ENCODE measurements around the gene PAK5.
"Not testable (repeated sequence)": the region's sequence is repeated elsewhere in the genome, so short reads cannot be mapped to it uniquely, and the experiment has no call there.

The PAK5 gene

DNA sequence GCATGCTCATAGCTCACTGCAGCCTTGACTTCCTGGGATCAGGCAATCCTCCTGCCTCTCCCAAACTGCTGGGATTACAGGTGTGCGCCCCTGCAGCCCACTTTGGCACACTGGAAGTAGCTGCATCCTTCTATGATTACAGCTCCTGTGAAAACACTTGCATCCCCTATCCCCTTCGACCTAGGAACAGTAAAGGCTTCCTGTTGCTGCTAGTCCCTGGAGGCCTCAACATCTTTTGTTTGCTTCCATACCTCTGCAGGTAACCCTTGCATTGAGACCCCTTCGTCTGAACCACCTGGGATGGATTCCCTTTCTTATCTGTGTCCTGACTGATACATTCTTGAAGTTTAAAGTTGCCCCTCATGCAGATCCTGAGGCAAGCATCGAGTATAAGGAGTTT, 152.4 kb downstream of the PAK5 start:
- in situ Hi-C loops (cut with MboI; ENCODE audit: low sequenced_read_pairs): no loop called here

DNA sequence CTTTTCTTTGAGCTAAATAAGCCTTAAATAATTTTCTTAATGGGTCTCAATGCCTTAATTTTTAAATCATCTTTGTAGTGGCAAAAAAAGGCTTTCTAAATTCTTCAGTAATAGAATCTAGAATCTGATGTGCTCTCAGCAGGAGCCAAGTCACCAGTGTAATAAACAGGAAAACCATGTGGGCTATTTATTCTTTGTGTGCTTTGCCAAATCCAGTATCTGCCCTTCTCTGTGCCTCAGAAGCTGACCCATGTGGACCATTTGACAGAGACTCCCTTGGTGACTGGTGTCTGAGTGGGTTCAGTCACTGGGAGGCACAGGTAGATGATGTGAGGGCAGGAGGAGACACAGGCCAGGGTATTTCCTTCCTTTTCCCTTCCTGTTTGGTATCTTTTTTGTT, 152.9 kb downstream of the PAK5 start:
- in situ Hi-C loops (cut with MboI; ENCODE audit: low sequenced_read_pairs): no loop called here

DNA sequence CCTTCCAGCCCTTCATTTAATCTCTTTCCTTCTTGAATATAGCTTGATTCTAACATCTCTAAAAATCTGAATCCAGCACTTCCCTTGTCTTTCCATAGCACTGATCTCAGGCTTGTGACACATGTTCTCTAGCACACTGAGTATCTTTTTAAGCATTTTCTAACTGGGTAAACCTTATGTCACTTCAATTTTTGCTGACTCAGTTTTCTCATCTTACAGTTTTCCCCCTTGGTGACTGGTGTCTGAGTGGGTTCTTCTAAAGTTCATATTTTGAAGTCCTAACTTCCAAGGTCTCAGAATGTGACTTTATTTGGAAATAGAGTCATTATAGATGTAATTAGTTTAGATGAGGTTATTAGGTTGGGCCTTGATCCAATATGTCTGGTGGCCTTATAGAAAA, 153.9 kb downstream of the PAK5 start:
- in situ Hi-C loops (cut with MboI; ENCODE audit: low sequenced_read_pairs): no loop called here

DNA sequence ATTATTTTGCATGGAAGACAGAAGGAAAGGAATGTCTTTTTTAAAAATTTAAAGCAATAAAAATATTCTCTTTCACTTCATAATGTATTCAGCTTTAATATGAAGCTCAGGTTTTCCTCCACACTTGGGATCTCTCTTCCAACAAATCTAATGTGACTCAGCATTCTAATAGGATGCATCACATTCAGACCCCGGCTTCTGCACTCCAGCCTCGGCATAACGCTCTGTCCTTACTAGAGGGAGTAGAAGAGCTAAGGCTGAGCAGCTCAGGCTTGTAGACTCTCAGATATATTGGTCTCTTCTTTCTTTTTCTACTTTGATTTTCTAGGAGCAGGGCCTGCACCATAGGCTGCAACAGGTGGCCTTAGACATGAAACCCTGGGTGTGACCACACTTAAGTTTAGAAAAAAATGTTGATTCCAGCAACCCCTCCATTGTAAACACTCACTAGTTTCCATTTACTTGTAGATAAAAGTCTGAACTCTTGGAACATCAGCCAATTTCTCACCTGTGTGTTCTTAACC, 161.7 kb downstream of the PAK5 start:
- in situ Hi-C loops (cut with MboI; ENCODE audit: low sequenced_read_pairs): no loop called here

DNA sequence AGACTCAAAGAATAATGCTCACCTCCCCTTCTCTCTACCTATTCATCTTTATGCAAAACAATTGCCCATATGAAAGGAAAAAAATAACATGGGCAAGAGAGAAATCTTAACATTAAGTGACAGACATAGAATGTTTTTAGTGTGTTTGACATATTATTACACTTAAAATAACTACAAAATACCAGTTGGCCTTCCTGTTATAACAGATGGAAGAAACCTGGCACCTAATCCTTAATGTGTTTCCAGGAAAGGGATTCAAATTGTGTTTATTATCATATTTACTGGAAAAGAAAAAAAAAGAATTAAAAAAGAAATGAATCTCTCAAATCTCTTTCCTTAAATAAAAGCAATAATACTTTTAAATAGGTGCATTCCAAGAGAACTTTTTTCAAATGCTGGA, 165.9 kb downstream of the PAK5 start:
- in situ Hi-C loops (cut with MboI; ENCODE audit: low sequenced_read_pairs): no loop called here

DNA sequence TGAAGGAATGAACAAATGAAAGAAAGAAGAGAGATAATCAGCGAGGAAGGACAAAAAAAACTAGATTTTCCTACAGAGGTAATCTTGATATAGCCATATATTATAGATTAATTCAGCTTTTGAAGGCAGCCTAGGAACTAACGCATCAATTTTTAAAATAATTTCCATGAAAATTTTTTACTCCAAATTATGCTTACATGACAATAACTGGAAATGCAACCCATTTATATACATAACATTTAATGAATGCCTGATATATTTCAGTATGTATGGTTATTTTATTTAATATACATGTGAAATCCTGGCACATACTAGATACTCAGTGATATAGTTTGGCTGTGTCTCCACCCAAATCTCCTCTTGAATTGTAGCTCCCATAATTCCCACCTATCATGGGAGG, 166.8 kb downstream of the PAK5 start:
- in situ Hi-C loops (cut with MboI; ENCODE audit: low sequenced_read_pairs): no loop called here

DNA sequence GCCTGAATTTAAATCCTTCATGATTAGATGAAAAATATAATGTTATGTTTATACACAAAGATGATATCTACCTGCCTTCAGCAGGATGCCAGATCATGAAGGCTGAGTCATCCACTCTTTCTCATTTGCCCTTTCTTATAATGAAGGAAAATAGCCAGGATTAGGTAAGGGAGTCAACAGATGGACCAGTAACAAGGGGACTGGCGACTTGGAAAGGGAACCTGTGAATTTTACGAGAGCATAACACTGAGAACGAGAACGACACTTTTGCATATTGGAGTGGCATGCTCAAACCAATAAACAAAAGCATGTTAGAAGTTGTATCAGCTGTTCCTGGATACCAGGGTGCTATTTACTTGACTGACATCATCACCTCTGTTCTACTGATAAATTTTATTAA, 170.5 kb downstream of the PAK5 start:
- in situ Hi-C loops (cut with MboI; ENCODE audit: low sequenced_read_pairs): no loop called here

DNA sequence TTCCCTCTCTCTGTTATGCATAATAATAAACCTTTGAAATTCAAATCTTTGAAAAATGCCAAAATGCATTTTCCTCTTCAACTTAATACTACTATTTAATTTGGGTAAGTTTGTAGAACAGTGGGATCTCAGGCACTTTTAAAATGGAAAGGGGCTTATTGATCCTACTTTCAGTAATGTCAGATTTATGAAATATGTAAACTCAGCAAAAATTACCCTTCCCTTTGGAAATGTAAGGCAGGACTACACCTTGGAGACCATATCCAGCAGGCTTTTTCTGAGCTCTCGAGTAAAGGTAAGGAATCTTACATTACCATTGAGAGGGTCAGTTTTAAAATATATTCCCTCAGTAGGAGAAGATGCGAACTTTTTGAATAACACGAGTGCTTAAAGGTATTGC, 175.5 kb downstream of the PAK5 start:
- in situ Hi-C loops (cut with MboI; ENCODE audit: low sequenced_read_pairs): no loop called here

DNA sequence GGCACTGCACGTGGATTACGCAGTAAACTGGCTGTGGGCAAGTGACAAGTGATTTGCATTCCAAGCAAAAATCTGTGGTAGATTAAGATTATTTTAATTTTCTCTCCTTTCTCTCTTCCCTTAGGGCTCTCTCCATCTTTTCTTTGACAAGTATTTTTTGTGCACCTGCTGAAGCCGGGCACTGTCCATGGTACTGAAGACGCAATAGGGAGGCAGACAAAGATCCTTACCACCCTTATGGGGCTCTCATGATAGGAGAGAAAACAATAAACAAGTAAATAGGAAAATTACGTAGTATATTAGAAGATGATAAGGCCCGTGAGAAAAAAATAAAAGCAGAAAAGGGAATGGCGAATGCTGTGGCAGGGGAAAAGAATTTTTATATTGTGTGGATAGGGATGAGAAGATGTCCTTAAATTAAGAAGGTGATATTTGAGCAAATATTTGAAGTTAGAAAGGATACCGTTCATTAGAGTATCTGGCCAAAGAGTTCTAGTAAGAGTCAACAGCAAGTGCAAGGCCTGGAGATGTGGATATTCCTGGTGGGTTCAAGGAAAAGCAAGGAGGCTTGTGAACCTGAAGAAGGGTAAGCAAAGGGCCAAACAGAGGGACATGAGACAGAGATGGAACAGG, 178.5 kb downstream of the PAK5 start:
- in situ Hi-C loops (cut with MboI; ENCODE audit: low sequenced_read_pairs): no loop called here

DNA sequence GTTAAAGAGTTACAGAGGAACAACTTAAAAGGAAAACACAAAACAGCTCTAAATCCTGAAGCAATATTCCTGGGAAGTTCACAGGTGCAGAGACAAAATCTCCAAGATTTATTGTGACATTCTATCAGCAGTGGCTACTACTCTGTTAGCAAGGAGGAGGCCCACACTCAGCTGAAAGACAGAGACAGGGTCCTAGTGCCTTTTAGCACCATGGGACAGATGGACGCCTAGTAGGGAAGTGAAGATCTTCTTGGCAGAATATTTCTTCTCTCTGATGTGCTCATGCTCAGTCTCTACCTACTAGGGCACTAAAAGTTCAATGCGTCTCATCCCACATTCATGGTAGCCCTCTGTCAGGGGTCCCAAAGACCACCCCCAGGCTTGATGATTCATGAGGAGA, 191.1 kb downstream of the PAK5 start:
- in situ Hi-C loops (cut with MboI; ENCODE audit: low sequenced_read_pairs): no loop called here

DNA sequence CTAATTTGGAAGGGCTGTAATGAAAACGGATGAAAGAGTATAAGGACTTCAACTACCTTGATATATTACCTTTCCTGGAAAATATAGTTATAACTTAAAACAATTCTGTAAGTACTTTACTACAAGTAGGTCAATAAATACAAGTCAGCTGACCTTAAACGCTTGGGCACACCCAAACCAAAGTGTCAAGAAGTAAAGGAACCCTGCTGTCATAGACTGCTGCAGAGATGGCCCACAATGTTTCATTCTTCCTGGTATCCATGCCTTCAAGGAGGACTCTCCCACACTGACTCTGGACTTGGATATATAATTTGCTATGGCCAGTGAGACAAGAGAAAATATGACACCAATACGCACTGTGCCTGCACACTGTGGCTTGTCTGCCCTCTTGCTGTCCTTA, 192.5 kb downstream of the PAK5 start:
- in situ Hi-C loops (cut with MboI; ENCODE audit: low sequenced_read_pairs): no loop called here

DNA sequence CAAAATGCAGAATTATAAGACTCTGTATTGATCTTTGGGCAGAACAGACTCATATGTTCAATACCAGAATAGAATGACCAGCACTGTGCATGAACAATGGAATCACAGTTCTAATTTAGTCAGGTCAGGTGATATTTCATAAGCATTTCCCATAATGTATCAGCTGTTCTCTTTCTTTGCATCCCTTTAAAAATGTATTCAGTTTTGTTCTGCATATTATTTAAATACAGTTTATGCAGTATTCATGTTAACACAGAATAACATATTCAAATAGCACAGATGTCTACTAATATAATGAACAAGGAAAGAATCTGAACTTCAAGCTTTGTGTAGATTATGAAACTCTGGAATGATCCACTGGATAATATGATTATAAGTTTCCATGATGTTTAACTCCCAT, 196.0 kb downstream of the PAK5 start:
- in situ Hi-C loops (cut with MboI; ENCODE audit: low sequenced_read_pairs): no loop called here

DNA sequence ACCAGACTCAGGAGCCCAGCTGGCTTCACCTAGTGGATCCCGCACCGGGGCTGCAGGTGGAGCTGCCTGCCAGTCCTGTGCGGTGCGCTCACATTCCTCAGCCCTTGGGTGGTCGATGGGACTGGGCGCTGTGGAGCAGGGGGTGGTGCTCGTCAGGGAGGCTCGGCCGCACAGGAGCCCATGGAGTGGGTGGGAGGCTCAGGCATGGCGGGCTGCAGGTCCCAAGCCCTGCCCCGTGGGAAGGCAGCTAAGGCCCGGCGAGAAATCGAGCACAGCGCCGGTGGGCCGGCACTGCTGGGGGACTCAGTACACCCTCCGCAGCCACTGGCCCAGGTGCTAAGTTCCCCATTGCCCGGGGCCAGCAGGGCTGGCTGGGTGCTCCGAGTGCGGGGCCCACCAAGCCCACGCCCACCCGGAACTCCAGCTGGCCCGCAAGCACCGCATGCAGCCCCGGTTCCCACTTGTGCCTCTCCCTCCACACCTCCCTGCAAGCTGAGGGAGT, 197.3 kb downstream of the PAK5 start:
- in situ Hi-C loops (cut with MboI; ENCODE audit: low sequenced_read_pairs): not testable (repeated sequence)

DNA sequence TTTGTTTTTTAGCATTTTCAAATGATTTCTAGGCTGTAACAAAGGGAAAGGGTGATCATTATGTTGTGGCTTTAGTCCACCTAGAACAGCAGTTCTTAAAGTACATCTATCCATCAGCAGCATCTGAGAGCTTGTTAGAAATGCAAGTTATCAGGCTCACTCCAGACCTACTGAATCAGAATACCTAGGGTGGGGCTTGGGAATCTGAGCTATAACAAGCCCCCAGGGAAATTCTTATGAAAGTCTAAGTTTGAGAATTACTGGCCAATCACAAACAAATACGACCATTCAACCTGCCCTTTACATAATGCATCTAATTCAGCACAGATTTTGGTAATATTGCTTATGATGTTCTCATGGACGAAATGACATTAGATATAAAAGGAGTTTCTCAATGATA, 201.0 kb downstream of the PAK5 start:
- in situ Hi-C loops (cut with MboI; ENCODE audit: low sequenced_read_pairs): no loop called here

DNA sequence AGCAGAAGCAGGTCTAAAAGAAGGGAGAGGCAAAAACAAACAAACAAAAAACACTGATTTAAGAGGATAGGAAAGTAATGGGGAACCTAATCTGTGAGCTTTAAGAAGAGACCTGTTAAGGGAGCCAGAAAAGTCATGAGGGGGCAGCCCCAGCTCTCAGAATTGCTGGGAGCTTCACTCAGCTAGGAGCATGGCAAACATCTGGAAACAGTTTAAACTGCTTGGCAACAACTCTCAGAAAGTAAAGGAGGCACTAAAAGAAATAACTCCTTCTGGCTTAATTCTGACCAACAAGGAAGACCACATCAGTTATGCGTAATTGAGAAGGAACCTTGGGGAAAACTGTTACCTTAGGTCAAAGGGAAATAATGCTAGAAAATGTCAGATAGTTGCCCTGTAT, 203.1 kb downstream of the PAK5 start:
- in situ Hi-C loops (cut with MboI; ENCODE audit: low sequenced_read_pairs): no loop called here

DNA sequence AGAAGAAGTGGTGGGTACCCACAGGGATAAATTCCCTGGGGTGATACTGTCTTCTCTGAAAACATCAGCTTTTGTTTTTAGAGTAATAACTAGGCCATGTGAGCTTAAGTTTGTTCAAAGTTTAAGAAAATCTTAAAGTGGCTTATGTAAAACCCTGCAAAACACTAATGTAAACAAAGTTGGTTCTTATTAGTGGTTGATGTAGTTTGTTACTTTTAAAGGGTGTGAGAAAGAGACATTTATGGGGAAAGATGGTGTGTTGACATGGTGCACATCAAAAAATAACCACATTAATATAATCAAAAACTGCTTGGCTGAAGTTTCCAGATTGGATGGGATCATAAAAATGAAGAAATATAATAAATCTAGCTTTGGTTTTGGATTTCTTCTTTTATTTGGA, 204.5 kb downstream of the PAK5 start:
- in situ Hi-C loops (cut with MboI; ENCODE audit: low sequenced_read_pairs): no loop called here

DNA sequence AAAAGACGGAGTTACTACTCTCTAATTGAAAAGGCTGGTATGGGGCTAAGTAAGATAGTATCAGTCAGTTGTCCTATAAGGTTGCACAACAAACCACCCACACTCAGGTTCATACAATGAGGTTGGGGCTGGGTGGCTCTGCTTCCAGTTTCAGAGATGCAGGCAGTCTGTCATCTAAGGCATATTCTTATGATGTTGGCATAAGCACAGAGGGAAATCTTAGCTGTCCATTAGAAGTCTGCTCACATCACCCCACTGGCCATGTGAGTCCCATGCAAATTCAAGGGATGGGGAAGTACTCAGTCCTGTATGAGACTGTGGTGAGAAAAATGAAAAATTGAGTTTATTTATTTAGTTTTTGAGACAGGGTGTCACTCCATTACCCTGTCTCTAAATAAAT, 205.9 kb downstream of the PAK5 start:
- in situ Hi-C loops (cut with MboI; ENCODE audit: low sequenced_read_pairs): no loop called here

DNA sequence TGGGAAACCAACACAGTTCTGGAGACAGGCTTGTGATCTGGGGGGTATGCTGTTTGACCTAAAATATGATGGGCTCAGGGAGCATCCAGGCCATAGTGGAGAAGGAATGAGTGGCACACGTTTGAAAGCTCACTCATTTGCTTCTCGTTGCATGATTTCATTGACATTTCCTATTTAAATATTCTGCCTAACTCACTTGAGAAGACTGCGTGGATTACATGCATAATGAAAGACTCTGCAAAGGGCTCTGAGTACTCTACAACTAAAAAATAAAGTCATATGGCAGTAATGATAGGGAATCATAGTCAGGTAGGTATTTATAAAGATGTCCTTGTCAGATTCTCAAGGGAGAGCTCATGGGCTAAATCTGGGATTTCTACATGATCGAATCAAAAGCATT, 206.6 kb downstream of the PAK5 start:
- in situ Hi-C loops (cut with MboI; ENCODE audit: low sequenced_read_pairs): no loop called here

DNA sequence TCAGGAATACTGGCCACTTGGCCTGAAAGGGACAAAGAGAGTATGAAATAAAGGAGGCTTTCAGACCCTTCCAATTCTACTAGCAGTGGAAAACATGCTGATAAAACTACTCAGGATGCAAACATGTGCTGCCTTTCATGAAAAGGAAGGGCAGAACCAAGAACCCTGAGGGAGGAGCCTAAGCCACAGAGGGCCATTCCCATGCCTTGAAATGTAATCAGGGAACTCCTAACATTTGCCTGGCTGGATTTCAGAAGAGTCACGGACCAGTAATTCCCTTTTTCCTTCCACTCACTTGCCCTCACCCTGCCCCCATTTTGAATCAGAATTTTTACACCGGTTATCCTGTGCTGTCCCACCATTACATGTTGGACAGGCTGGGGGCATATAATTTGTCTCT, 208.3 kb downstream of the PAK5 start:
- in situ Hi-C loops (cut with MboI; ENCODE audit: low sequenced_read_pairs): no loop called here

DNA sequence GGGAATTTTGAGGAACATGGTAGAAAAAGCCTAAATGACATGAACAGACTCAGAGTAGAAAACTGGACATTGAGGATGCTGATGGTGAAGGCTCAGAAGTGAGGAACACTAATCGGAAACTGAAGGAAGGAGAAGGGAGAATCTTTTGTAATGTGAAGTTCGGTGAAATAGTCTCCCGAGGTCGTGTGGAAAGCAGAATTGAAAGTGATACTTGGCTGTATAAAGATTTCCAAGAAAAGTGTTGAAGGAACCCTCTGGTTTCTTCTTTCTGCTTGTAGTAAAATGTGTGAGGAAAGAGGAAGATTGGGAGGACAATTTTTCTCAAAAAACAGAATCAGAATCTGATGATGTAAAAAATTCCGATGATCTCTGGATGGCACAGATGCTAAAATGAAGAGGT, 209.0 kb downstream of the PAK5 start:
- in situ Hi-C loops (cut with MboI; ENCODE audit: low sequenced_read_pairs): no loop called here

DNA sequence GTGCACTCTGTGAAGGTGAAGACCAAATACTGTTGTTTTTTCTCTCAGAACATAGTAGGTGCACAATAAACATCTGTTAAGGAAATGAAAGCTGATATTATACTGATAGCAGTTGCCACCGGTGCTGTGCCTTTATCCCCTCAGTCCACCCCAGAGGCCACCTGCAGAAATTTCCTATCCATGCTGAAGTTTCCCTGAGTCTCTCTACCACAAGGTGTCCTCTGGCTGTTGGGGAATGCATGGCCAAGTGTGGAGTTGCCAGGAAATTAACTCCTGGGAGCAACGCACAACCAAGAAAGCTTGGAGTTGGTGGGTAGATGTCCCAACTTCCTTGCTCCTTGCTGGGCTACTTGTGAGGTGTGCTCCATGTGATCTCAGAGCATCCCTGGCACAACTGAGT, 210.3 kb downstream of the PAK5 start:
- in situ Hi-C loops (cut with MboI; ENCODE audit: low sequenced_read_pairs): no loop called here

DNA sequence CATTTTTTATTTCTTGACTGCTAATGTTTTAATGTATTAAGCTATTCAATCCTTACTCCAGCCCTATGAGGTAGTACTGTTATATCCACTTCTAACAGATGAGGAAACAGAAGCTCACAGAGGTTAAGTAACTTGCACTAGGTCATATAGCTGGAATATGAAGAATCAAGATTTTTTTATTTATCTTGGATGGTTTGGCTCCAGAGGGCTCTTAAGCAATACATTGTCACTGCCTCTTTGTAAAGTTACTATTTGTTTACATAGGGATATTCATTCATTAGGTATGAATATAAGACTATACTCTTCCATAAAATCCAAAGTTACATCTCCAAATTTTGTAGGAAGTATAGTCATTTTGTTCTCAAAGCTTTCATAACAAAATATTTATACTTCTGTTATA, 210.7 kb downstream of the PAK5 start:
- in situ Hi-C loops (cut with MboI; ENCODE audit: low sequenced_read_pairs): no loop called here

DNA sequence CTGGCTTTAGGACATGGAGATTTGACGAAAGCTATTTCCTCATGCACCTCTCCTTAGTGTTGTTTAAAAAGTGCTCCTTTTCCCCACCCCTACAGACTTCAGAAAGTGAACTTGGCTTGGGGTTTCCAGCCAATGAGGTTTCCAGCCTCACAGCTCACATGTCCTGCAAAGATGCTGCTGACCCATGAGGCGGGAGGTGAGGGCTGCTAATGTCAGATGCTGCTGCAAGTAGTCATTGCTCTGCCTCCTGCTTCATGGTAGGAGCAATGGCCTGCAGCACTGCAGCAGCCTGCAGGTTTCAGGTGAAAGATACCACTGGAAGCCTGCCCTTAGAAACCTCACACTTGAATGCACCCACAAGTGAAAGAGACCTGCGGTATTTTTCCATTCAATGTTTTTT, 211.7 kb downstream of the PAK5 start:
- in situ Hi-C loops (cut with MboI; ENCODE audit: low sequenced_read_pairs): no loop called here
